Type B pancreatic cell (in vitro differentiated cells): ENCODE measurements around the gene ZNF624. TPM values are rescaled to one million over a fixed set of nuclear protein-coding genes. Genes with fewer than 3 reads are reported as not detected.
A peak's percentile ranks its signal among the peaks of the same experiment; 100 is the strongest.

Source experiments
- DNase-seq: peaks from one replicate; pipeline ENCODE4 v3.0.0; 2021; ENCODE audit warnings: mixed read lengths; ENCODE audit not compliant: unreplicated experiment; ENCODE audit errors: extremely low spot score
- H3K27ac Mint-ChIP-seq: 2 replicates; pipeline ENCODE4 v1.8.0; 2021; ENCODE audit warnings: mild to moderate bottlenecking, mixed read lengths
- H3K27me3 Mint-ChIP-seq: 2 replicates; pipeline ENCODE4 v1.8.0; 2021; ENCODE audit warnings: mixed read lengths
- H3K36me3 Mint-ChIP-seq: 2 replicates; pipeline ENCODE4 v1.8.0; 2021; ENCODE audit warnings: mixed read lengths
- H3K4me1 Mint-ChIP-seq: one replicate; pipeline ENCODE4 v1.8.0; 2021; ENCODE audit warnings: mixed read lengths; ENCODE audit not compliant: unreplicated experiment
- H3K4me3 Mint-ChIP-seq: 2 replicates; pipeline ENCODE4 v1.8.0; 2021; ENCODE audit warnings: mild to moderate bottlenecking, mixed read lengths
- H3K9me3 Mint-ChIP-seq: 2 replicates; pipeline ENCODE4 v1.8.0; 2021; ENCODE audit warnings: mixed read lengths
- total RNA-seq: library from RNA; stranded (reverse); gene quantifications from 2 replicates; pipeline ENCODE4 v1.2.1, GENCODE V29; 2021; ENCODE audit warnings: low replicate concordance
- TF ChIP-seq, protein P1 (sequence below): fragments of 200-600 bp; sonication (generic); conservative IDR thresholded peaks from 2 replicates; pipeline ENCODE4 v1.5.0; 2021; ENCODE audit warnings: antibody characterized with exemption, mild to moderate bottlenecking

Gene ZNF624
- total RNA-seq, 1 donor from 2014 or later, result 9.1 TPM

GRCh38 chr17:16584273-16584995 is 69.2 kb downstream of the ZNF624 start:
- DNase-seq, result peak; percentile 95
- H3K4me1 Mint-ChIP-seq, result no peaks in the 10 kb centered on the region
- peaks cover 44% of the 10 kb centered on the region for H3K27me3 Mint-ChIP-seq
- H3K9me3 Mint-ChIP-seq, result peaks cover 8% of the 10 kb centered on the region
- no peak overlapping the region for H3K27ac Mint-ChIP-seq
- TF ChIP-seq, protein P1, sequence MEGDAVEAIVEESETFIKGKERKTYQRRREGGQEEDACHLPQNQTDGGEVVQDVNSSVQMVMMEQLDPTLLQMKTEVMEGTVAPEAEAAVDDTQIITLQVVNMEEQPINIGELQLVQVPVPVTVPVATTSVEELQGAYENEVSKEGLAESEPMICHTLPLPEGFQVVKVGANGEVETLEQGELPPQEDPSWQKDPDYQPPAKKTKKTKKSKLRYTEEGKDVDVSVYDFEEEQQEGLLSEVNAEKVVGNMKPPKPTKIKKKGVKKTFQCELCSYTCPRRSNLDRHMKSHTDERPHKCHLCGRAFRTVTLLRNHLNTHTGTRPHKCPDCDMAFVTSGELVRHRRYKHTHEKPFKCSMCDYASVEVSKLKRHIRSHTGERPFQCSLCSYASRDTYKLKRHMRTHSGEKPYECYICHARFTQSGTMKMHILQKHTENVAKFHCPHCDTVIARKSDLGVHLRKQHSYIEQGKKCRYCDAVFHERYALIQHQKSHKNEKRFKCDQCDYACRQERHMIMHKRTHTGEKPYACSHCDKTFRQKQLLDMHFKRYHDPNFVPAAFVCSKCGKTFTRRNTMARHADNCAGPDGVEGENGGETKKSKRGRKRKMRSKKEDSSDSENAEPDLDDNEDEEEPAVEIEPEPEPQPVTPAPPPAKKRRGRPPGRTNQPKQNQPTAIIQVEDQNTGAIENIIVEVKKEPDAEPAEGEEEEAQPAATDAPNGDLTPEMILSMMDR, result peak; percentile 96
- peak overlapping the region; percentile 88 for H3K4me3 Mint-ChIP-seq
- H3K36me3 Mint-ChIP-seq, result no peaks in the 10 kb centered on the region

DNA sequence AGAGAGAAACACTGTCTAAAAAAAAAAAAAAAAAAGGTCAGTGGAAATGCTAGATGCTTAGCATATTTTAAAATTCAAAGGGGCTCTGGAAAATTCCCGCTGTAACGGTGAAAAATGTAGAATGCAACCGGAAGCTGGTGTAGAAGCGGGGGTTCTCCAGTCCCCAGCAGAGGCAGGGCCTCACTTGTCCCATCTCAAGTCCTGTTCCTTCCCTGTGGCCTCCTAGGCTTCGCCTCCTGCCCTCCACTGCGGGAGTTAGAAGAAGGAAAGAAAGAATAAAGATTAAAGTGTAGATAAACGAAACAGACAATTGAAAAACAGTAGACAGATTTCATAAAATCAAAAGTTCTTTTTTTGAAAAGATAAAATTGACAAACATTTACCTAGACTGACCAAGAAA is 69.9 kb downstream of the ZNF624 start:
- Mint-ChIP-seq H3K27me3 (peaks cover 44% of the 10 kb centered on the region), H3K9me3 (peaks cover 8% of the 10 kb centered on the region), H3K36me3 (no peaks in the 10 kb centered on the region), H3K4me3 (peak overlapping the region; percentile 88), H3K27ac (no peak overlapping the region), H3K4me1 (no peaks in the 10 kb centered on the region)
- TF ChIP-seq, protein P1, result no peak
- no peak for DNase-seq

DNA sequence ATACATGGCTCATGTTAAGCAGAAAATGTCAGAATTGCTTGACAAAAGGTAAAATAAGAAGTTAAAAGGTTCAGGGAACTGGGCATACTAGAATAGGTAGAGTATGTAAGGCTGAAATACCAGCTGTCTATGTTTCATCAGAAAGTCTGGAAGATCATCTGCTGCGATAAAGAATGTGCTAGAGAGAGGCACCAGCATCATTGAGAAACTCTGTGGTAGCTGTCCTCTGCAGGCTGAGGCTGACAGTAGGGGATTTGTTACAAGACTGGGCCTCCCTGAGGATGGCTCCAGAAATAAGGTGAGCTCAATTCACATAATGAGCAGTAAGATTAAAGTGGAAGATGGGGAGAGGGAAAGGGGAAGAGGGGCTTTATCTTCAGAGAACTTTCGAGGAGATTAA is 80.2 kb downstream of the ZNF624 start:
- Mint-ChIP-seq H3K27ac (no peak overlapping the region), H3K9me3 (no peaks in the 10 kb centered on the region), H3K36me3 (no peaks in the 10 kb centered on the region), H3K27me3 (peaks cover 33% of the 10 kb centered on the region), H3K4me3 (no peak overlapping the region), H3K4me1 (no peaks in the 10 kb centered on the region)
- TF ChIP-seq, protein P1, result no peak
- DNase-seq, result no peak

Other genes with a start within 250 kb of the ZNF624 start
- gene TRPV2, start 238.3 kb downstream of the ZNF624 start, total RNA-seq, result 0.52 and 1.7 TPM in 2 replicates
- 2.9 and 4.5 TPM in 2 replicates for gene LRRC75A, start 161.7 kb downstream of the ZNF624 start, total RNA-seq
- 7.6 and 14.3 TPM in 2 replicates for gene ZNF287, start 84.6 kb downstream of the ZNF624 start, total RNA-seq
- 0.50 and 0.60 TPM in 2 replicates for gene CCDC144A, start 36.4 kb upstream of the ZNF624 start, total RNA-seq